ENCODE results near the gene RAPGEF5. TPM values are rescaled to one million over a fixed set of nuclear protein-coding genes. Genes with fewer than 3 reads are reported as not detected.
"Not testable (repeated sequence)": the region's sequence is repeated elsewhere in the genome, so short reads cannot be mapped to it uniquely, and the experiment has no call there.

RAPGEF5 gene
- total and polyA plus RNA-seq, 2 experiments from 2014 or later = 0.11 to 0.86 TPM

DNA sequence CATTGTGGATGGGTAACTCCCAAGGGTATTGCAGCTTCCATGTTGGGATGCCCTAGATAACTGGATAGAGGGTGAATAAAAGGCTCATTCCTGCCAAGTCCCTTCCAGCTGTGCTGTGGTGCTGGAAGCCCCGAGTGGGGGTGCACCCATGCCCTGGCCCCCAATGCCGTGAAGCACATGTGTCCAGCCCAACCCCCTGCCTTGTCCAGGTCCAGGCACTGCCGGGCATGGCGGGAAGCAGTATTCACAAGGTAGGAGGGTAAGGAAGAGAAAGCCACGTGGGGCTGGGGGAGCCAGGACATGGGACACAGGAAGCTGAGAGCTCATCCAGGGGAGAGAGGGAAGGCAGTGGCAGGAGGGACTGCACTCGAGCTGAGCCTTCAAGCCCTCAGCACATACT lies 263.0 kb downstream of the RAPGEF5 start:
- Histone ChIP-seq H3K79me2 (ENCODE audit: insufficient read depth) (no peaks in the 10 kb centered on the region), H3K9me2 (ENCODE audit: insufficient read depth) (no peaks in the 10 kb centered on the region), H3K27me3 (replicated peaks; ENCODE audit: insufficient read depth) (no peaks in the 10 kb centered on the region), H3K4me3 (no peak overlapping the region), H3K36me3 (ENCODE audit: low read depth) (no peaks in the 10 kb centered on the region), H4K20me1 (ENCODE audit: insufficient read depth) (no peaks in the 10 kb centered on the region), H3F3A (ENCODE audit: insufficient read depth) (no peaks in the 10 kb centered on the region), H3K4me2 (ENCODE audit: unreplicated experiment) (no peak overlapping the region), H3K9me3 (ENCODE audit: low read depth) (no peaks in the 10 kb centered on the region), H3K27ac (no peak overlapping the region), H2AFZ (no peak overlapping the region), H3K4me1 (ENCODE audit: insufficient read depth) (peaks cover 11% of the 10 kb centered on the region), H3K9ac (no peak overlapping the region)
- no peak for DNase-seq
- 63 to 66% methylated on average over 6 of the region's 6 CpGs for WGBS, 2 experiments (ENCODE audit: low coverage in 1 of 2, low lambda C conversion rate in 2 of 2, missing lambda C conversion rate in 2 of 2)
- TF ChIP-seq EZH2phosphoT487 (IDR thresholded peaks at IDR 0.05; ENCODE audit: insufficient read depth, low read depth) (no peak), EZH2 (IDR thresholded peaks at IDR 0.05; ENCODE audit: insufficient read depth, poor library complexity, severe bottlenecking) (no peak)
- in situ Hi-C loops (cut with MboI) = no loop called here

DNA sequence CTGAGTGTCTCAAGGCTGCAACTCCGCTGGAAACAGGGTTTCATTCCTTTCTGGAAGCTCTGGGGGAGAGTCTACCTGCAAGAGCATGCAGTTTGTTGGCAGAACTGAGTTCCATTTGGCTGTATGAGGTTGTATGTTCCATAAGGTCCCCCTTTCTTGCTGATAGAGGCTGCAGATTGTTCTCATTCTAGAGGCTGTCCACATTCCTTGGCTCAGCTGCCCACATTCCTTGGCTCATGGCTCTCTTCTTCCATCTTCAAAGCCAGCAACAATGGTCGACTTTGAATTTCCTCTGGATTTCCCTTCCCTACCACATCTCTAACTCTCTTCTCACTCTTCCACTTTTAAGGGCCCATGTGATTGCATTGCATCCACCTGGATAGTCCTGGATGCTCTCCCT lies 264.0 kb downstream of the RAPGEF5 start:
- H3K36me3 ChIP-seq (ENCODE audit: low read depth) = no peaks in the 10 kb centered on the region
- peaks cover 11% of the 10 kb centered on the region for H3K4me1 ChIP-seq (ENCODE audit: insufficient read depth)
- no peak overlapping the region for H3K9ac ChIP-seq
- no peak overlapping the region for H2AFZ ChIP-seq
- in situ Hi-C loops (cut with MboI) = no loop called here
- no peaks in the 10 kb centered on the region for H3F3A ChIP-seq (ENCODE audit: insufficient read depth)
- H3K9me2 ChIP-seq (ENCODE audit: insufficient read depth) = no peaks in the 10 kb centered on the region
- 29 to 33% methylated on average over 2 of the region's 2 CpGs for WGBS, 2 experiments (ENCODE audit: low coverage in 1 of 2, low lambda C conversion rate in 2 of 2, missing lambda C conversion rate in 2 of 2)
- H4K20me1 ChIP-seq (ENCODE audit: insufficient read depth) = no peaks in the 10 kb centered on the region
- H3K79me2 ChIP-seq (ENCODE audit: insufficient read depth) = no peaks in the 10 kb centered on the region
- no peaks in the 10 kb centered on the region for H3K27me3 ChIP-seq (replicated peaks; ENCODE audit: insufficient read depth)
- H3K27ac ChIP-seq = no peak overlapping the region
- TF ChIP-seq EZH2phosphoT487 (IDR thresholded peaks at IDR 0.05; ENCODE audit: insufficient read depth, low read depth) = no peak
- TF ChIP-seq EZH2 (IDR thresholded peaks at IDR 0.05; ENCODE audit: insufficient read depth, poor library complexity, severe bottlenecking) = no peak
- H3K4me2 ChIP-seq (ENCODE audit: unreplicated experiment) = no peak overlapping the region
- no peaks in the 10 kb centered on the region for H3K9me3 ChIP-seq (ENCODE audit: low read depth)
- DNase-seq = peak; percentile 24
- no peak overlapping the region for H3K4me3 ChIP-seq

- H3K27ac ChIP-seq; H4K20me1 ChIP-seq (ENCODE audit: insufficient read depth); H3K9me3 ChIP-seq (ENCODE audit: low read depth); H3F3A ChIP-seq (ENCODE audit: insufficient read depth); H2AFZ ChIP-seq; H3K4me3 ChIP-seq; H3K4me2 ChIP-seq (ENCODE audit: unreplicated experiment); H3K9ac ChIP-seq; H3K36me3 ChIP-seq (ENCODE audit: low read depth); H3K27me3 ChIP-seq (replicated peaks; ENCODE audit: insufficient read depth); H3K79me2 ChIP-seq (ENCODE audit: insufficient read depth); DNase-seq; H3K9me2 ChIP-seq (ENCODE audit: insufficient read depth); in situ Hi-C loops (cut with MboI): not testable (repeated sequence)
- 79 to 82% methylated on average over 11 of the region's 11 CpGs for WGBS, 2 experiments (ENCODE audit: low coverage in 1 of 2, low lambda C conversion rate in 2 of 2, missing lambda C conversion rate in 2 of 2)
- H3K4me1 ChIP-seq (ENCODE audit: insufficient read depth) = peaks cover 11% of the 10 kb centered on the region
Measured at GRCh38 chr7:22090958-22091525, 265.9 kb downstream of the RAPGEF5 start.

DNA sequence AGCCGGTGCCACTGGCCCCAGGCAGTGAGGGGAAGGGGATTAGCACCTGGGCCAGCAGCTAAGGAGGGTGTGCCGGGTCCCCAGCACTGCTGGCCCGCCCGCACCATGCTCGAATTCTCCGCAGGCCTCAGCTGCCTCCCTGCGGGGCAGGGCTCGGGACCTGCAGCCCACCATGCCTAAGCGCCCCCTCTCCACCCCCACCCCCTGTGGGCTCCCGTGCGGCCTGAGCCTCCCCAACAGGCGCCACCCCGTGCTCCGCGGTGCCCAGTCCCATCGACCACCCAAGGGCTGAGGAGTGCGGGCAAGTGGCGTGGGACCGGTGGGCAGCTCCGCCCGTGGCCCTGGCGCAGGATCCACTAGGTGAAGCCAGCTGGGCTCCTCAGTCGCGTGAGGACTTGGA lies 266.4 kb downstream of the RAPGEF5 start:
- Histone ChIP-seq H3K27me3 (replicated peaks; ENCODE audit: insufficient read depth) (no peaks in the 10 kb centered on the region), H3K36me3 (ENCODE audit: low read depth) (no peaks in the 10 kb centered on the region), H3K4me3 (no peak overlapping the region), H3K9me3 (ENCODE audit: low read depth) (no peaks in the 10 kb centered on the region), H3K27ac (no peak overlapping the region), H2AFZ (no peak overlapping the region), H4K20me1 (ENCODE audit: insufficient read depth) (no peaks in the 10 kb centered on the region), H3K4me1 (ENCODE audit: insufficient read depth) (peaks cover 11% of the 10 kb centered on the region), H3F3A (ENCODE audit: insufficient read depth) (no peaks in the 10 kb centered on the region), H3K9me2 (ENCODE audit: insufficient read depth) (no peaks in the 10 kb centered on the region), H3K79me2 (ENCODE audit: insufficient read depth) (no peaks in the 10 kb centered on the region), H3K4me2 (ENCODE audit: unreplicated experiment) (no peak overlapping the region), H3K9ac (no peak overlapping the region)
- DNase-seq = no peak
- TF ChIP-seq EZH2 (IDR thresholded peaks at IDR 0.05; ENCODE audit: insufficient read depth, poor library complexity, severe bottlenecking) = no peak
- TF ChIP-seq EZH2phosphoT487 (IDR thresholded peaks at IDR 0.05; ENCODE audit: insufficient read depth, low read depth) = no peak
- 86 to 88% methylated on average over 13 to 22 of the region's 24 CpGs for WGBS, 2 experiments (ENCODE audit: low coverage in 1 of 2, low lambda C conversion rate in 2 of 2, missing lambda C conversion rate in 2 of 2)
- in situ Hi-C loops (cut with MboI) = no loop called here

- WGBS, 2 experiments (ENCODE audit: low coverage in 1 of 2, low lambda C conversion rate in 2 of 2, missing lambda C conversion rate in 2 of 2) = 72 to 77% methylated on average over 17 to 22 of the region's 22 CpGs
- H2AFZ ChIP-seq = no peak overlapping the region
- no peak overlapping the region for H3K27ac ChIP-seq
- H3F3A ChIP-seq (ENCODE audit: insufficient read depth) = no peaks in the 10 kb centered on the region
- no peaks in the 10 kb centered on the region for H3K27me3 ChIP-seq (replicated peaks; ENCODE audit: insufficient read depth)
- TF ChIP-seq EZH2 (IDR thresholded peaks at IDR 0.05; ENCODE audit: insufficient read depth, poor library complexity, severe bottlenecking) = no peak
- no peak for TF ChIP-seq EZH2phosphoT487 (IDR thresholded peaks at IDR 0.05; ENCODE audit: insufficient read depth, low read depth)
- in situ Hi-C loops (cut with MboI) = no loop called here
- no peaks in the 10 kb centered on the region for H4K20me1 ChIP-seq (ENCODE audit: insufficient read depth)
- H3K9me2 ChIP-seq (ENCODE audit: insufficient read depth) = no peaks in the 10 kb centered on the region
- DNase-seq = no peak
- no peak overlapping the region for H3K4me3 ChIP-seq
- H3K4me2 ChIP-seq (ENCODE audit: unreplicated experiment) = no peak overlapping the region
- H3K4me1 ChIP-seq (ENCODE audit: insufficient read depth) = peaks cover 11% of the 10 kb centered on the region
- H3K9ac ChIP-seq = no peak overlapping the region
- no peaks in the 10 kb centered on the region for H3K79me2 ChIP-seq (ENCODE audit: insufficient read depth)
- no peaks in the 10 kb centered on the region for H3K36me3 ChIP-seq (ENCODE audit: low read depth)
- H3K9me3 ChIP-seq (ENCODE audit: low read depth) = no peaks in the 10 kb centered on the region
Measured at GRCh38 chr7:22090107-22090506, 266.8 kb downstream of the RAPGEF5 start.
